Neural crest cell (in vitro differentiated cells): ENCODE data around the gene TRPM2. TPM values are rescaled to one million over a fixed set of nuclear protein-coding genes. Genes with fewer than 3 reads are reported as not detected.

ENCODE experiments used
- DNase-seq: peaks from one replicate; pipeline ENCODE4 v3.0.0; 2021; ENCODE audit warnings: low read depth, mixed read lengths, low spot score
- H3K27ac Mint-ChIP-seq: one replicate; pipeline ENCODE4 v1.8.0; 2021; ENCODE audit warnings: mild to moderate bottlenecking, mixed read lengths; ENCODE audit not compliant: unreplicated experiment
- H3K27me3 Mint-ChIP-seq: 2 replicates; pipeline ENCODE4 v1.8.0; 2021; ENCODE audit warnings: low read depth, mild to moderate bottlenecking, mixed read lengths
- H3K36me3 Mint-ChIP-seq: 2 replicates; pipeline ENCODE4 v1.8.0; 2021; ENCODE audit warnings: low read depth, mild to moderate bottlenecking, mixed read lengths
- H3K4me1 Mint-ChIP-seq: 2 replicates; pipeline ENCODE4 v1.8.0; 2021; ENCODE audit warnings: mixed read lengths
- H3K4me3 Mint-ChIP-seq: one replicate; pipeline ENCODE4 v1.8.0; 2021; ENCODE audit warnings: mild to moderate bottlenecking, mixed read lengths
- H3K9me3 Mint-ChIP-seq: 2 replicates; pipeline ENCODE4 v1.8.0; 2021; ENCODE audit warnings: mixed read lengths
- CTCF ChIP-seq: fragments of 200-600 bp; sonication (generic); conservative IDR thresholded peaks from 2 replicates; pipeline ENCODE4 v1.5.0; 2021; ENCODE audit warnings: antibody characterized with exemption, mild to moderate bottlenecking
- total RNA-seq: library from RNA; stranded (reverse); gene quantifications from 2 replicates; pipeline ENCODE4 v1.2.1, GENCODE V29; 2021

Gene TRPM2
- total RNA-seq, 1 donor from 2014 or later = not detected

- H3K27ac Mint-ChIP-seq = no peak overlapping the region
- no peak for TF ChIP-seq CTCF
- DNase-seq = no peak
- H3K4me3 Mint-ChIP-seq = no peak overlapping the region
- no peaks in the 10 kb centered on the region for H3K27me3 Mint-ChIP-seq
- no peaks in the 10 kb centered on the region for H3K4me1 Mint-ChIP-seq
- H3K36me3 Mint-ChIP-seq = no peaks in the 10 kb centered on the region
- H3K9me3 Mint-ChIP-seq = no peaks in the 10 kb centered on the region
Observed at GRCh38 chr21:44437371-44437695, 83.9 kb downstream of the TRPM2 start.

GRCh38 chr21:44437696-44438431 lies 84.4 kb downstream of the TRPM2 start:
- no peak for DNase-seq

GRCh38 chr21:44438531-44439210 lies 85.2 kb downstream of the TRPM2 start:
- no peaks in the 10 kb centered on the region for H3K9me3 Mint-ChIP-seq
- H3K36me3 Mint-ChIP-seq = no peaks in the 10 kb centered on the region

More at GRCh38 chr21:44437696-44438431, 84.4 kb downstream of the TRPM2 start:
- Mint-ChIP-seq H3K9me3 (no peaks in the 10 kb centered on the region), H3K36me3 (no peaks in the 10 kb centered on the region), H3K27me3 (no peaks in the 10 kb centered on the region), H3K4me1 (no peaks in the 10 kb centered on the region), H3K27ac (no peak overlapping the region), H3K4me3 (no peak overlapping the region)
- no peak for TF ChIP-seq CTCF

GRCh38 chr21:44439211-44439600 lies 85.8 kb downstream of the TRPM2 start:
- no peak overlapping the region for H3K27ac Mint-ChIP-seq
- H3K9me3 Mint-ChIP-seq = no peaks in the 10 kb centered on the region
- H3K36me3 Mint-ChIP-seq = no peaks in the 10 kb centered on the region
- no peaks in the 10 kb centered on the region for H3K27me3 Mint-ChIP-seq
- DNase-seq = no peak
- no peaks in the 10 kb centered on the region for H3K4me1 Mint-ChIP-seq
- no peak overlapping the region for H3K4me3 Mint-ChIP-seq
- no peak for TF ChIP-seq CTCF

More at GRCh38 chr21:44438531-44439210, 85.2 kb downstream of the TRPM2 start:
- Mint-ChIP-seq H3K4me1 (no peaks in the 10 kb centered on the region), H3K27ac (no peak overlapping the region), H3K4me3 (no peak overlapping the region), H3K27me3 (no peaks in the 10 kb centered on the region)
- TF ChIP-seq CTCF = no peak
- DNase-seq = no peak

GRCh38 chr21:44440241-44441040 lies 87.0 kb downstream of the TRPM2 start:
- TF ChIP-seq CTCF = no peak
- Mint-ChIP-seq H3K27me3 (no peaks in the 10 kb centered on the region), H3K36me3 (no peaks in the 10 kb centered on the region), H3K9me3 (no peaks in the 10 kb centered on the region), H3K27ac (no peak overlapping the region), H3K4me1 (no peaks in the 10 kb centered on the region), H3K4me3 (no peak overlapping the region)
- no peak for DNase-seq
